Kidney (tissue), 14 donors: Measurements from ENCODE around the gene GRPEL2. TPM values are rescaled to one million over a fixed set of nuclear protein-coding genes. Genes with fewer than 3 reads are reported as not detected.

ENCODE experiments used
- DNase-seq, 5 donors: peaks; one replicate each; pipeline ENCODE4 v3.0.0-alpha.2; 2013 to 2020
- FAIRE-seq: peaks from 2 replicates; lab custom pipeline; 2012; peaks lifted over from hg19 to GRCh38; lab: Jason Lieb, UNC
- H3K27ac ChIP-seq, 2 donors: one replicate each; pipeline ENCODE4 v1.7.0; 2013; ENCODE audit warnings: low read depth in 2 of 2, low read length in 2 of 2, inconsistent platforms in 1 of 2
- H3K27me3 ChIP-seq: one replicate; pipeline ENCODE4 v1.7.1; 2013; ENCODE audit warnings: low read length, inconsistent platforms; ENCODE audit not compliant: control insufficient read depth, insufficient read depth
- H3K36me3 ChIP-seq, 3 donors: one replicate each; pipeline versions ENCODE4 v1.7.0 to v1.7.1; 2013; ENCODE audit warnings: low read length in 3 of 3, control low read depth in 1 of 3, inconsistent platforms in 1 of 3; ENCODE audit not compliant: insufficient read depth in 3 of 3, control insufficient read depth in 2 of 3
- H3K4me1 ChIP-seq, 3 donors: one replicate each; pipeline versions ENCODE4 v1.7.0 to v1.7.1; 2013; ENCODE audit warnings: low read length in 3 of 3, inconsistent platforms in 1 of 3, low read depth in 1 of 3; ENCODE audit not compliant: control insufficient read depth in 2 of 3, insufficient read depth in 2 of 3
- H3K4me3 ChIP-seq, 3 donors: one replicate each; pipeline versions ENCODE4 v1.7.0 to v1.8.1; 2013; ENCODE audit warnings: low read length in 3 of 3, control low read depth in 1 of 3, inconsistent platforms in 1 of 3
- H3K9ac ChIP-seq, 3 donors: one replicate each; pipeline versions ENCODE4 v1.7.0 to v1.7.1; 2013; ENCODE audit warnings: low read length in 3 of 3, control low read depth in 1 of 3, inconsistent platforms in 1 of 3
- H3K9me3 ChIP-seq, 3 donors: one replicate each; pipeline versions ENCODE4 v1.7.0 to v1.7.1; 2013; ENCODE audit warnings: low read length in 3 of 3, control low read depth in 1 of 3, inconsistent platforms in 1 of 3; ENCODE audit not compliant: control insufficient read depth in 2 of 3, insufficient read depth in 1 of 3
- CTCF ChIP-seq: IDR thresholded peaks from 3 replicates; pipeline ENCODE4 v1.5.1; 2012; ENCODE audit warnings: mild to moderate bottlenecking, moderate library complexity, borderline replicate concordance; ENCODE audit not compliant: insufficient read depth; ENCODE audit errors: extremely low read depth
- intact Hi-C: fragments of 100-400 bp; cut with DNase I; formaldehyde crosslinking; loops from one replicate; pipeline ENCODE4 v1.11.1; 2022
- polyA plus RNA-seq: library from polyadenylated mRNA; stranded (reverse); fragments of 350-450 nt; fragmentation: Illumina TruSeq; extraction: RNeasy Lipid Tissue Mini Kit (QIAGEN cat#74804); gene quantifications from one replicate; pipeline ENCODE4 v1.2.3, GENCODE V29; 2014; ENCODE audit warnings: low read depth, low replicate concordance; ENCODE audit not compliant: insufficient read depth
- total RNA-seq: library from RNA; stranded (reverse); fragmentation: NEBNext Ultra II Directional; extraction: Animal tissue kit (Norgen Biotek cat#: 25700); gene quantifications from one replicate; pipeline ENCODE4 v1.2.1, GENCODE V29; 2021
- donor health status: control.
- donor health status: control.
- donor health status: control.
- donor health status: control.
- donor health status: control.
- donor health status: DM: yes; HTN: yes; CAD: no.
- donor health status: Normal renal cell carcinoma (clear cell type).

The GRPEL2 gene
- total and polyA plus RNA-seq, 2 donors from 2014 or later = 7.6 to 16.9 TPM

DNA sequence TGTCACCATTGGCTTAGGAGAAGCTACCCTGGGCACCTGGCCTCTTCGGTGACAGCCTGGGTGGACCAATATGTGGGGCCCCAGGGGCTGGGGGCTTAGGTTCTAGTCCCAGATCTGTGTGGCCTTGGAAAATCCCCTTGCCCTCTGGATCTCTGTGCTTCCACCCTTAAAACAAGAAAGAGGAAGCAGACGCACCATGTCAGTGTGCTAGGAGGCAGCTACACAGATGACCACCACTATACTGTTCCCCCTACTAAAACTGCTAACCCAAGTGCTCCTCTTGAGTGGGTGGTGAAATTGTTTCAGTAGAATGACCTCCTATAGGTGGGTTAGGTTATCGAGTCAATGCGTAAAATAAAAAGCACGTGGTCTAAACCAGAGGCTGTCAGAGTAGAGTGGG is 42.7 kb upstream of the GRPEL2 start:
- FAIRE-seq (no peak), DNase-seq (no peak)
- Histone ChIP-seq H3K4me1 (peaks cover 0 to 15% (median 5%) of the 10 kb centered on the region in 3 donors), H3K9ac (no peak overlapping the region), H3K4me3 (no peak overlapping the region), H3K27me3 (no peaks in the 10 kb centered on the region), H3K27ac (no peak overlapping the region), H3K36me3 (no peaks in the 10 kb centered on the region), H3K9me3 (no peaks in the 10 kb centered on the region)
- no peak for TF ChIP-seq CTCF
- intact Hi-C loops = no loop called here

- Histone ChIP-seq H3K36me3 (no peaks in the 10 kb centered on the region), H3K4me3 (no peak overlapping the region), H3K4me1 (peaks cover 0 to 15% (median 5%) of the 10 kb centered on the region in 3 donors), H3K27ac (no peak overlapping the region), H3K27me3 (no peaks in the 10 kb centered on the region), H3K9me3 (no peaks in the 10 kb centered on the region), H3K9ac (no peak overlapping the region)
- FAIRE-seq (no peak), DNase-seq (no peak)
- TF ChIP-seq CTCF = no peak
- intact Hi-C loops = no loop called here
Observed at GRCh38 chr5:149303210-149303609, 42.1 kb upstream of the GRPEL2 start.

DNA sequence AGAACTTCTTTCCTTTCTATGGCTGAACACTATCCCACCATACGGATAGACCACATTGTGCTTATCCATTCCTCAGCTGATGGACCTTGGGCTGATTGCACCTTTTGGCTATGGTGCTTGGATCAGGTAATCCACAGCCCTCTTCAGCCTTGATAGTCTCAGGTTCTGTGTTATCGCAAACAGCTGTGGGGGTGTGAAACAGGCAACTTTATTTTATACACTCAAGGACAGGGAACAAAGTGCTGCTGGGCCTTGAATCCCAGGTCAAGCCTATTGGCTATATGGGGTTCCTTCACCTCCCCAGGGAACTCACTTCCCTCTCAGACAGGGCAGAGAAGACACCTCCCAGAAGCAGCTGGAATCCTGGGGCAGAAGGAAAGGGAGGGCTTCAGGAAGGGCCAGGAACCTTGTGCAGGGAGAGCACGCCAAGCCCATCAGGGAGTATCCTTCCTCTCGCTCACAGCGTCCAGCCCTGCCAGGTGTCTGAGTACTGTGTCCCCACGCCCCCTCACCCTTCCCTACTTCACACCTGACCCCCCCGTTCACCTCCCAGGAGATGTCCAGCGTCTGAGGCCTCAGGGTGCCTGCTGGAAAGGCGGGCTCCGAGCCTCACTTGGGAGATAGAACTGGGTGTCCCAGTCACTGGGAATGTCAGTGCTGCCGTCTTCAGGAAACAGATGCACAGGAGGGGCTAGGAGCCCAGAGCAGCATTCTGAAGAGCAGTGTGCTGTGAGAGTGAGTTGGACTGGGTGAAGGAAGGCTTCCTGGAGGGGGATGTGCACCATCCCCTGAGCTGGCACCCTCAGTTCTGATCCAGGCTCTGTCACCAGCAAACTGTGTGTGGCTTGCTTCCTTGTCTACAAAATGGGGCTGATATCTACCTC is 40.9 kb upstream of the GRPEL2 start:
- no peak overlapping the region for H3K4me3 ChIP-seq
- intact Hi-C loops = no loop called here
- DNase-seq (no peak), FAIRE-seq (no peak)
- H3K27me3 ChIP-seq = no peaks in the 10 kb centered on the region
- H3K36me3 ChIP-seq = no peaks in the 10 kb centered on the region
- peaks cover 0 to 8% (median 5%) of the 10 kb centered on the region in 3 donors for H3K4me1 ChIP-seq
- no peak overlapping the region for H3K9ac ChIP-seq
- peak overlapping the region in 1 of 2 donors; percentile 23 for H3K27ac ChIP-seq
- H3K9me3 ChIP-seq = no peaks in the 10 kb centered on the region
- no peak for TF ChIP-seq CTCF
